GM19023 (cell line): ENCODE data around the gene SLC23A2.

Source experiments
- ATAC-seq: cut with Tn5 transposase; IDR thresholded peaks from one replicate; pipeline ENCODE4 v1.9.1; 2021; ENCODE audit warnings: mild to moderate bottlenecking, moderate library complexity; ENCODE audit not compliant: unreplicated experiment

SLC23A2 gene

DNA sequence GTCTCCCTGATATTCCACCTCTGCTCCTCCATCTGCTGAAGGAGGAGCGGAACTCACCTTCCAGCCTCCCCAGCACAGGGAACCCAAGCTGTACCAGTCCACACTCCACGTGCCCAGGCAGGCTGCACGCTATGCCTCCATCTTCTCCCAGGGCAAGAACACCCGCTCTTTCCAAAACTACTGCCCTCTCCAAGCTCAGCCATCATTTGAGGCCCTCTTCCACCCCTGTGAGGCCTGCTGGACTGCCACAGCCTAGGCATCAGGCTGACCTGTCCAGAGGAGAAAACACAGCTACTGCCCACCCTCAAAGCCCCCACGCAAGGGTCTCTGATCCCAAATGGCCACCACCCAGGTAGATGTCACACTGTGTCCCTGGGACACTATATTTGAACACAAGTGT lies 179.7 kb downstream of the SLC23A2 start:
- no peak for ATAC-seq

DNA sequence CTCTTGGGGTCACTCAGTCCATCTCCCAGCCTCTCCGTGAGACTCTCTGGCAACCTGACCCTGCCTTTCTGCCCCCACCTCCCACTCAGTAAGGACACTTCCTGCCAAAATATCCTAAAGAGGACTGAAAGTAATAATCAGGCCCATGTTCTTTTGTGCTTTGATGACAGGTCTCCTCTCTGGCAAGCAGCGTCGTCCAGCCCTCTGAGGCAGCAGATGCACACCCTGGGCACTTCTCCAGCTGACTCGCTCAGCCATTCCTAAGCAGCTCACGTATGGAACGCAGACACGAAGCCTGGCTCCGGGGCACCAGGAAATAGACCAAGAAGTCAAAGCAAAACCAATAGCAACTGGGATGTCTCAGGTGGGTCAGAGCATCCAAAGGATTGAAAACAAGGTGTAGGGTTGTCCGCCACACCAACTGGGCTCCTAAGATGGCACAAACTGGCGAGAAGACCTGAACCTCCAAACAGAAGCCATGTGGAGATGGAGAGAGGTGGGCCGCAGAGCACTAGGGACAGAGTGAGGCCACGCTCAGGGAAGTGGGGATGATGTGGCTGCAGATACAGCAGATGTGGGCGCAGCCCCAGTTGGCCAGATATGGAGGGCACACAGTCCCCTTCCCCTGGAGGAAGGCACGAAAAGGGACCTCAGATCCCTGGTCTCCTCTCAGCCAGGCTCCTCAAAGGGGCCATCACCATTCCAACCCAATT lies 180.3 kb downstream of the SLC23A2 start:
- no peak for ATAC-seq

DNA sequence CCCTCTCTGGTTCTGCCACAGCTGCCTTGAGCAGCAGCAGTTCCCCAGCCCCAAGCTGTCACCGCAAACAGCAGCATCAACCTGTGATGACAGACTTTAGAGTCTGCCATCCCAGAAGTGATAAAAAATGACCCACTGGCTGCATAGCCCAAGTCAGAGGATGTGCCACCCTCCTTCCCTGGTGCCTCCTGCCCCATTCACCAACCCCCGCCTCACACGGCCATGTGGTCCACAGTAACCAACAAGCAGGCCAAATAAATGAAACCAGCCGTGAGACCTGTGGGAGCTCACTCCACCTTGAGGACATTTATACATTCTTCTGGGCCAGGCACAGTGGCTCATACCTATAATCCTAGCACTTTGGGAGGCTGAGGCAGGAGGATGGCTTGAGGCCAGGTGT lies 181.4 kb downstream of the SLC23A2 start:
- no peak for ATAC-seq

DNA sequence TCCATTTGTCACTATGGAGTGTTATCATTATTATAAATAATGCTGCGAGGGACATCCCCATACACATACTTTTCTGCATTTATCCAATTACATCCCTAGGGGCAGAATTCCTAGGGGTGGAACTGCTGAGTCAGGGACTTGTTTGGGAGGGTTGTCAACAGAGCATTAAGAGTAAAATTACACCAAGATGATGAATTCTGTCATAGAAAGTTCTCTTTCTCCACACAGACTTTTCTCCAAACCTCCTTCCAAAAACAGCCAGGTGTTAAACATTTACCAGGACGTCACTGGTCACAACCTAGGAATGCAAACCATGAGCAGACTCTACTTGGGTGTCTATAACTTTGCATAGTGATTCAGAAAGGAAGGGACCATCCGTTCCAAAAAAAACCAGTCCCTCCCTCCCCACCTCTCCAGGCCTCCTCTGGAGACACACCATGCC lies 184.1 kb downstream of the SLC23A2 start:
- no peak for ATAC-seq

DNA sequence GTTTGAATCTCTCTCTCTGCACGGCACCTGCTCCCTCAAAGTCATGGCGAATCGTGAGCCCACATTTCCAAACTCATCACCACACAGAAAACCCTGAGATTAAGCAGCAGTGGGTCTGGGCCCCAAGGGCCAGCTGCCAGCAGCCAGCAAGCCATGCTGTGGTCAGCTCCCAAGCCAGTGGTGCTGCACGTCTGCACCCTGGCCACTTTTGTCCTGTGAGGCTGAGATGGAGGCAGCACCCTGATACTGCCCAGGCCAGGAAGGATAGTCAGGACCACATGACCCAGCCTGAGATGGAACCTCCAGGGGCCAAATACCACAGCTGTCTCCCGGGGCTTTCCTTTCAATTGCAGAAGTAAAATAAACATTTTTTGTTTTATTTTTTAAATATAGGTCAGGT lies 185.7 kb downstream of the SLC23A2 start:
- no peak for ATAC-seq

DNA sequence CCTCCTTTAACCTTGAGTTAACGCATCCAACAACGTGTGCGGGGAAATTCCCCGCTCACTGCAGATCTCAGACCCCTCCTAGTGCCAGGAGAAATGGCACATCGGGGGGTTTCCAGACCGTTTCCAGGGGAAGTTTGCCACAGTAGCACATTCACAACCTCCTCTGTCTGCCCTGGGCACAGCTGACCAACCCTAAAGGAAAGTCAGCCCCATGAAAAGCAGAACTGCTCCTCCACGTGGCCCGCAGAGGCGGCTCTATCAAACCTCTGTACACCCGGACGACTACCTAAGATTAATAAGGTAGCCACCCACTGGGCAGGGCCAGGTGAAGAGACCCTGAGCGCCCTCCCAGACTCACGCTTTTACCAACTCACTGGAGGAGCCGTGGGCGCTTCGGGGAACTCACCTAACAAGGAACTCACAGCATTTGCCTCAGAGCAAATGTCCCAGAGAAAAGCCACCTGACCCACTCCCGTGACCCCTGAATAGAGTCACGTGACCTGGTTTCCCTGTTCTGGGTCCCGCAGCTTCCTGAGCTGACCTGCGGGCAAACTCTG lies 186.5 kb downstream of the SLC23A2 start:
- peak; percentile 52 for ATAC-seq

DNA sequence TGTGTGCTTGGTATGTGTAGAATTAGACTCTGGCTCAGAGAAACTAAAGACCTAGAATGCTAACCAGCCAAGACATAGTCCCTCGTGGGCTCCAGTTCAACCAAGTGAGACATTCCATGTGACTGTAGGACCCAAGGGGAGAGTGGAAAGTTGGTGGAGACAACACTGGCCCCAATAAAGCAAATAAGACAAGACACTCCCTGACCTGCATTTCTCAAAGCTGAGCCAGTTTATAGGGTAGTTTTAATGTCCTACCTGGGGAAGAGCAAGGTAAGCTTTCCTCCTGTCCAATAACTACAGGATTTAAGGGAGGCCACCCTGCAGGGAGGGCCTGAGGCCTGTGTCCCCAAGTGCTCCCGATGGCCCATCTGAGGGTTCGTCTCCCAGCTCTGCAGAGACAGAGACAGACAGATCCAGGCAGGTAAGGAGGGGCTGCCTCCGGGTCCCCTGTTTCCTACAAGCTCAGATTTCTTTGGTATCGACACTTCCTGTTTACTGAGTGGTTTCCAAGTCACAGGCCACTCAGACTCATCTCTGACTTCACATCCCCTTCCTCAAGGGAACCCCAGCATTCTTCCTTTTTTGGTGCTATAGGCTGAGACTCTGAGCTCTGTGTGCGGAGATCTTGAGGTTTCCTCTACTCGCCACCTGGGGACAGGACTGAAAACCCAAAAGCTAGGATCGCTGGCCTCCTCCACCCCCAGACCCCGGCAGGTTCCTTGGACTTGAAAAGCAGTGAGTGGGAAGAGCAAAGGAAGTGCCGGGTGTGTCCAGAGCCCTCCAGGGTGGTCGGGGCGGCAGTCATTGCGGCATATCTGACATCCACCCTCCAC lies 187.2 kb downstream of the SLC23A2 start:
- ATAC-seq = peak; percentile 41

DNA sequence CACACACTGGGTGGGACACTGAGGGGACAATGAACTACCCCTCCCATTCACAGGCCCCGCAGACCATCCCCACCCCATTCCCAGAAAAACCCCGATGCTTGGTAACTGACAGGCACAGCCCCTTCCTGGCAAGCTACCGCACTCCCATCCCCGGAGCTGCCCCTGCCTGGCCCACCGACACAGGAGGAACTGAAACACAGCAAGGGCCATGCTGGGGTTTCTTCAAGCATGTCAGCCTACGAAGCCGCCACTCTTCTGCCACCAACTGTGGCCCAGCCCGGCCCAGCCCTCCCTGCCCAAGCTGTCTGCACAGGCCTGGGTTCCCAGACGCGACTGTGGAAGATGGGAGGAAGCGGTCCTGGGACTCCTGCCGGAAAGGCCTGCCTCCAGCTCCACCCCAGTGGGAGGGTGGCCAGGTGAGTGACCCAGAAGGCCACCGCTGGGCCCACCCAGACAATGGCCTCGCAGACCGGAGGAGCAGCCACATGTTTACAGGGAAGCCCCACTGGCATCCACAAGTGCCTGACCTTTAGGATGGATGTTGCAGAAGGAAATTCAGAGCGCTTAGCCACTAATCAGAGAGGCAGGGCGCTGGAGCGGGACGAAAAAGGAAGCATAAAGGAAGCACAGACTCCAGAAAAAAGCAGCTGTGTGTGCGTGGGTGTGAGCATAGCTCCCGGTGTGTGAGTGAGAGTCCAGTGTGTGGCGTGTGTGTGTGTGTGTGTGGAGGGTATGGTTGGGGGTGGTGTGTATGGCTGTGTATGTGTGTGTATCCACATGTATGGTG lies 188.0 kb downstream of the SLC23A2 start:
- peak; percentile 31 for ATAC-seq

DNA sequence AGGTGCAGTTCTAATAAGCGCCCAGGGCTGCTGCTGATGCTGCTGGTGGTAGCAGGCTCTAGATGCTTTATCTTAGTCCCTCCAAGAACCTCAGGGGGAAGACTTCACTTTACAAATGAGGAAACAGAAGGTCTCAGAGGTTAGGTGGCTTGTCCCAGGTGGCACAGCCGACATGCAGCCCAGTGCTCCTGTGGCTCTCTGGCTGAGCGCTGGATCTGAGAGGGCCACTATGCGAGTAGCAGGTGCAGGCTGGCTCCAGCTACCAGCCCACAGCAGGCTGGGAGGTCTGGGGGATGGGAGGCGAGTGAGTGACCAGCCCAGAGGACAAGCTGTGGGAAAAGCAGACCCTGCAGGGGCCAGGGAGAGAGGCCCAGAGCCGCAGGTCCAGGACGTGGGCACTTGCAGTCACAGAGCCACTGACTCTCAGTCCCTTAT lies 188.7 kb downstream of the SLC23A2 start:
- peak; percentile 4 for ATAC-seq

DNA sequence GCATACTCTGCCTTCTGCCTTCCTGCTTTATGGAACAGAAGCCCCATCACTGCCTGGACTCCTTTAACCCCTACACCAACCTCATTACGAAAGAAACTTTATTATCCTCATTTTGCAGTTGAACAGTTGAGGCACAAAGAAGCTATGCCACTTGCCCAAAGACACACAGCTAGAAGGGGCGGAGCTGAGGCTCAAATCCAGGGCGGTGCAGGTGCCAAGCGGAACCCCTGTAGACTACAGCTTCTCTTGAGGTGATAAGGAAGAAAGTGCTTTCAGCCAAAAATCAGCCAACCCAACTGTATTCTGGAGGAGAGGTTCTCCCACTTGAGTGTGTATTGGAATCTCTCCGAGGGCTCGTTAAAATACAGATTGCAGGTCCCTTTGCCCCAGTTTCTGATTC lies 189.1 kb downstream of the SLC23A2 start:
- ATAC-seq = no peak

DNA sequence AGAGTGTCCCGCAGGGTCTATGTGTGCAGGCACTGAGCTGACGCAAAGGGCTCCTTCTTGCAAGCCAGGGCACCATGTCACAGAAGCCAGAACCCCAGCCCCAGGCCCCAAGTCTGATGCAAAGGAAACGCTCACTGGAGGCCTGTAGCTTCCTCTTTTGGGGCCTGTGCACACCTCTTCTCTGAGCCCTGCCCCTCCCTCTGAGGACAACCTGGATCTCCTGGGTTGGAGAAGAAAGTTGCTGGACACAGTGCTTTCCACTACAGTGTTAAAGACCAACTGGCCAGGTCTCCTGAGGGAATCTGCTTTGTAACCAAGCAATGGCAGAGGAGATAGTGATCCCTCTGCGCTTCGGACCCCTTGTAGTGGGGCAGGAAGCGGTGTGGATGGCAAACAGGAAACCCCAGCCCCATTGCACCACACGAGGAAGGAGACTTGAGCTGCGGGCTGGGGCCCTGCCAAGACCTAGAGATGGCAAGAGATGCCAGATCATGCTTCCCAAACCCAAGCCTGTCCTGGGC lies 189.6 kb downstream of the SLC23A2 start:
- no peak for ATAC-seq

DNA sequence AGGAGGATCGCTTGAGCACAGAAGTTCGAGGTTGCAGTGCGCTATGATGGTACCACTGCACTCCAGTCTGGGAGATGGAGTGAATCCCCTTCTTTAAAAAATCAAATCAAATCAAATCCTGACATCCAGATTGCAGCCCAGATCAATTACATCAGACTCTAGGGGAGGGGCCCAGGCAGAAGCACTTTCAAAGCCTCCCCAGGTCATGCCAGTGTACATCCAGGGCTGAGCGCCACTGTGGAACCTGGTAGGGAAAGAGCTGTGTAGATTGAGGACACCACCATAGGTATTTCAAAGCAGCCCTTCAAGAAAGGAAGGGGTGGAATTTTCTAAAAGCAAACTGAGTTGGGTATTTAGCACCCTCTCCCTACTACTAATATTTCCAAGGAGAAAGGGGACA lies 190.1 kb downstream of the SLC23A2 start:
- no peak for ATAC-seq

DNA sequence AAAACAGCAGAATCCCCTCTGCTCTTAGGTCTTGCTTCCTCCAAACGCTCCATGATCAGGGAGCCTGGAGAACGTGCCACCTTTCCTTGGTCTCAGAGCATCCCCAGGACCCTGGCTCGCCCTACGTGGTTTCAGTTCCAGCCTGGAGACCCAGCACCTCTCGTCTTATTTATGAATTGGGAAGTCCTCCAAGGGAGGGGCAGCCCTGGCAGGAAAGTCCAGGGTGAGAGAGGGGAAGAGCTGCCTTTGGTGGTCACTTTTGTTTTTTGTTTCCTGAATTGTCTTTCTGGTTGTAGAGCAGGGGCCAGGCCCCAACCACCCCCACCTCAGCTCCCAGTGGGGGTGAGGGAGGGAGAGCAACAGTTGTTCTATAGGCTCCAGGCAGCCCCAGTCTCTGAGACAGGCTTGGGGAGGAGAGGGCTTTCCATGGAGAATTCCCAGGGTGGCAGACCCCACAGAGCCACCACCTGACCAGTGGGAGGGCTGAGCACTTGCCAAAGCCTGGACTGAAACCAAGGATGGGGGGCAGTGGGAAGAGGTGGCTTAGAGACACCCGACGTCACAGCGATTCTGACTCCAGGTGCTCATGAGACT lies 190.8 kb downstream of the SLC23A2 start:
- no peak for ATAC-seq

DNA sequence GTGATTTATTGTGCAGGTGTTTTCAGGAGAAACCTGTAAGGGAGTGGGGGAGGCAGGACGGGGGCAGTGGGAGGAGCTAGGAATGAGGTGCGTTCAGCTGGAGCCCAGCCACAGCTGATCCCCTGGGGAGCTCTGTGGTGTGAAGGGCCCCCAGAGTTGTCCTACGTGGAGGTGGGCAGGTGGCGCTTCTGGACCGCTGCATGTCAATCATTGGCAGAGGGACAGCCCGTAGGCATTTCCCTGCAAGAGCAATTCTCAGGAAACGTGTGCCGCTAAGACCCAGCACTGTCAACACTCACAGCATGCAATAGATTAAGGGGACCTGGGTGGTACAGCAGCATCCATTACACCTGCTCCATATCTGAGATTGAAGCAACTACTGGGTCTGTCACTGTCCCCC lies 191.6 kb downstream of the SLC23A2 start:
- ATAC-seq = no peak

DNA sequence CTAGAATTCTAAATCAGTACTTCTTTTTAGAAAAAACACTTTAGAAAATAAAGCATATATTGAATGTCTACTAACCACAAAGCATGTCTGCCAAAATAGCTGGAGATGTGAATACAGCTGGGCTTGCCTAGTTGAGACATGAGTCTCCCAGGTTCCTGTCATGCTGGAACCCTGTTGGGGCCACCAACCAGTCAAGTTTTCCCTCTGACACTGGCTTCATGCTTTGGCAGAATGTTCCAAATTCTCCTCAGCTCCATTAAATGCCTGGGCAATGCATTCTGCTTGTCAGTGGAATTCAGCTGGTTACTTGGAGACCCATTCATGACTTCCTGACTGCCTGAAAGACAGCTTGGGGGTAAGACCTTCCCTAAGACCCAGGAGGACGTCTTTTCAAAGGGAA lies 192.4 kb downstream of the SLC23A2 start:
- ATAC-seq = no peak

DNA sequence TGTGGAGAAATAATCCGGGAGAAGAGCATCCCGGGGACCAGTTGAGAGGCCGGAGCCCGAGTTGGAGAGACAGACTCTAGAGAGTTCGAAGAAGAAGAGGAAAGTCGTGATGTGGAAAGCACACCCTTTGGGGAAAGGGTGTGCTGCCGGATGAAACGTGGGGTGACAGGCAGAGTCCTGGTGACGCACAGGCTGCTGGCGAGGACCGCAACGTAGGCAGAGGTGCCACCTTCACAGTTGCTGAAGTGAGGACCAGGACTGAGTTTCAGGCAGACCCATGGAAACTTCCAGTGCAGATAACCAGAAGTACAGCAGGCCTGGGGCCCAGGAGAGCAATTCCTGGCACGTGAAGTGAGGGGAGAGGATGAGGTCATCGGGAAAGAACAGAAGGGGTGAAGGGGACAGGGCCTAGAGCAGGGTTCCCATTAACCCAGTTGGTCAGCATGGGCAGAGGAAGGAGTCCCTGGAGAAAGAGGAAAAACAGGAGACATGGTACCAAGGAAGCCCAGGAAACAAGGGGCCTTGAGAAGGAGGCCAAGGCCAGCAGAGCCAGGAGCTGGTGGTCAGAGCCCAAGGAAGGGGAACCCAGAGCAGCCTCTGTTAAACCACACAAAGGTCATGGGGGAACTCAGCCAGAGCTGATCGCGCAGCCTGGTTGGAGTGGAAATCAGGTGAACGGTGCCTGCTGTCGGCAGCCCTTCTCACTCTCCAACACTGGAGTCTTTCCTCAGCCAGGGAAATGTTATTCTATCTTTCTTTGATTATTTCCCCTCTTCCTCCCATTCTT lies 195.5 kb downstream of the SLC23A2 start:
- no peak for ATAC-seq

DNA sequence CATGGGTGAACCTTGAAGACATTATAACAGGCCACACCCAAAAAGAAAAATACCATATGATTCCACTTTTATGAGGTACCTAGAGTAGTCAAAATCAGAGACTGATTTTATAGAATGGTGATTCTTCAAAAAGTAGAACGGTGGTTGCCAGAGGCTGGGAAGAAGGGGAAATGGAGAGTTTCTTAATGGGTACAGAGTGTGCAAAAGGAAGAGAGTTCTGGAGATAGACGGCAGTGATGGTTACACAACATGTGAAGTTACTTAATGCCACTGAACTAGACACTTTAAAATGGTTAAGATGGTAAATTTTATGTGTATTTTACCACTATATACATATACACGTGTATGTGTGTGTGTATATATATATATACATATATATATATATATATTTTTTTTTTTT lies 198.8 kb downstream of the SLC23A2 start:
- no peak for ATAC-seq
